ENCODE measurements around the gene IL1RAPL2.

IL1RAPL2 gene

DNA sequence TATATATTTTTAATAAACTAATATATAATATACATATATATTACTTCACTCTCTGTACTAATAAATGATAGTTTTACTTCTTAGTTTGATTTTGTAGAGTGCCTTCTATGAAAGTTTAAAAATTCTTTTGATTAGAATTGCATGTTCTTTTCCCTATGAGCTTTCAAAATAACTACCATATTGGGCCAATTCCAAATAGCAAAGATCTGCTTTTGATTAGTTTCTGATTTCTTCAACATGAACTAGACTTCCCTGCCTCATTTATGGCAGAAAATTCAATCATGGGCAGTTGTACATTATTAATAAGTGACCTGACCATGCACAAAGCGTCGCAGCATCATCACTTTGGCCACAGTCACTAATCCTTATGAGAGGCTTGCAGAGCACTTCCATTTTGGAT is 703.4 kb downstream of the IL1RAPL2 start:
- no peak for DNase-seq (ENCODE audit: low spot score)

DNA sequence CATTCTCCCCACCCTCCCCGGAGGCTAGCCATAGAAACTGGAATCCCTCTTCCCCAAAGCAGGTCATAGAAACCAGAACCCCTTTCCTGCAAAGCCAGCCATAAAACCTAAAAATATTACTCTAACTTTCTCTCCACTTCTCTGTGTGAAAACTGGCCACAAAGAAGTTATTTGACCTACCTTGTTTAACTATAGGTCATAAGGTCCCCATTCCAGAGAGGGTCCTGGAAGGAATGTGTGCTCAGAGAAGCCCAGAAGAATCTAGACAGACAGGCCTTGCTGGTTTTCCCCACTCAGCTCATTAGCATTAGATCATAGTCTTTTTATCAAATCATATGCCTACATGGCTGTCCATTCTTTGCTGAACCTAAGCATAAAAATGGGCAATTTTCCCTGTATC is 707.3 kb downstream of the IL1RAPL2 start:
- DNase-seq (ENCODE audit: low spot score), result no peak

DNA sequence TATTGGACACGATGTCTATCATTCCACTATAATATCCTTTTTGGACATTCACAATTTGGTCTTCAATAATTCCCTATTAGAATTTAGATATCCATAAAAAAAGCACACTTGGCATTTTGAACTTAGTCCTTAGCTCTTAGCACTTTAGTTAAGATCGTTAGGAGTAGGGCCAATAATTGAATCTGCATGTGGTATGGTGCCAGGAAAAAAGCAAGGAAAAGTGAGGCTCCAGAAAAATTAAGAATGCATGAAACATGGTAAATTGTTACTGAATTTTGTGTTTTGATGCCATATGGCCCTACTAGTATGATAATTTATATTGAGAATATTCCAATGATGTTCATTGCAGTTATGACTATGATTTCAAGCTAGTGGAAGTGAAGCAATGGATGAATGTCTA is 708.1 kb downstream of the IL1RAPL2 start:
- DNase-seq (ENCODE audit: low spot score), result no peak

DNA sequence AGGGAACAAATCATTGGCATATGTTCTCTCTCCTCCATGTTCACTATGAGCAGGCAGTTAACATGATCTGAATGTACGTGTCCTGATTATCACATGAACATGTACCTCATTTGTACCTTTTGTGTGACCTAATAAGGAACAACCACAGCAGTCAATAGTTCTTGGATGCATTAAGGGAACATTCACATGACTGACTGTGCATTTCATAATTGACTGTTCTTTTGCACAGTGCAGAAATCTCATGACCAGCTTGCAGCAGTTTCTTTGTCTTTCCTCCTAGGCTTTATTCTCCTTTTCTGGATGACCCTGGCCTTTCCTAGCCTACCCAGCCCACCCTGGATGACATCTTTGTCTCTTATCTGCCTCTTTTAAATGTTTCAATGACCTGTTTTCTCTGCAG is 711.1 kb downstream of the IL1RAPL2 start:
- no peak for DNase-seq (ENCODE audit: low spot score)

DNA sequence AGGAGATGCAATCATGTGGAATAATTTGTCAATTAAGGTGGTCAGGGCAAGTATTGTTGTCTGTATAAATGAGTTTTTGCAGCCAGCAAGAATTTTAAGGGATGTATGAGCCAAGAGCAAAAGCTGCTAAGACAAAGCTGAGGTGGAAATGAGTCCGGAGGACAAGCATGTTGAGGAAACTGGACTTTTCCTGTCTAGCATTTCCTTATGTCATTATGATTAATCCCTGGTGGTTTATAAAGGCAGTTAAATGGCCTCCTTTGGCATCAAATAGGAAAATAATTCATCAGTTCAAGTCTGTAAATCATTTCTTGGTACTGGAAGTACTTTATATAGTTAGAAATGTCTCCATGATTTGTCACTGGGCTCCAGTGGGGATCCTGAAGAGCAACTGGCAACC is 716.1 kb downstream of the IL1RAPL2 start:
- no peak for DNase-seq (ENCODE audit: low spot score)

DNA sequence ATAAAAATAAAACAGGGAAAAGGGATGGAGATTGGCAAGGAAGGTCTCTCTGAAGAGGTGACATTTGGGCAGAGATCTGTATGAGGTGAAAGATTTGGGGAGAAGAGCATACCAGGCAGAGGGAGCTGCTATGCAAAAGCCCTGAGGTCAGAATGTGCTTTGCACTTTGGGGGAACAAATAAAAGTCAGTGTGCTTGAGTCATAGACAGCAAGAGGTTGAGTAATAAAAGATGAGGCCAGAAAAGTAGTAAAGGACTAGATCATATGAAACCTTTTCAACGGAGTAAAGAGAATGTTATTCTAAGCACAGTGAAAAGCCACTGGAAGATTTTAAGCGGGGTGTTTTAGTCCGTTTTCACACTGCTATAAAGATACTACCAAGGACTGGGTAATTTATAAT is 731.0 kb downstream of the IL1RAPL2 start:
- no peak for DNase-seq (ENCODE audit: low spot score)

DNA sequence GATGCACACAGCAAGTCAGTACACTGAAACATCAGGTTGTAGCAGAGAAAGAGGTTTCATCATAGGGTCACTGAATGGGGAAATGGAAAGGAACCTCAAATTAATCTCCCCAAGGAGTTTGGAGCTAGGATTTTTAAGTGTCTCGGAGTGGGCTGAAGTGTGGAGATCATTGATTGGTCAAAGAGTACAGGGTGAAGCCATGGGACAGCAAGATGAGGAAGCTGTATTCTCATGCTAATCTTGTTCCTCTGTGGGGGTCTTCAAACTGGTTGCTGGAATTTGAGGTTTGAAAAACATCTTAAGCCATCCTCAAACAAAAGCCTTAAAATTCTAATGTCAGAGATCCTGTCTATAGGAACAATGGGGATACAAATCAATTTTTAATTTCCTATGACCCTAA is 733.3 kb downstream of the IL1RAPL2 start:
- no peak for DNase-seq (ENCODE audit: low spot score)

DNA sequence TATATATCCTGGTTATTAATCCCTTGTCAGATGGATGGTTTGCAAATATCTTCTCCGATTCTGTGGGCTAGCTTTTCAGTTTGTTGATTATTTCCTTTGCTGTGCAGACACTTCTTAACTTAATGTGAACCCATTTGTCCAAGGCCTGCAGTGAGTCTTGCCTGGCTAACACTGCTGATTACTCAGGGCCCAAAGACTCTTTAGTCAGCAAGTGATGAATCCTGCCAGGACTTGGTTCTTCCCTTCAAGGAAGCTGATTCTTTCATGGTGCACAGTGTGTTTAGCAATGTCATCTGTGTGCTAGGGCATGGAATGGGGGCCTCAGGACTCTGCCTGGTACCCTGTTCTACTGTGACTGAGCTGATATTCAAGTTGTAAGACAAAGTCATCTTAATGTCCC is 736.2 kb downstream of the IL1RAPL2 start:
- DNase-seq (ENCODE audit: low spot score), result no peak

DNA sequence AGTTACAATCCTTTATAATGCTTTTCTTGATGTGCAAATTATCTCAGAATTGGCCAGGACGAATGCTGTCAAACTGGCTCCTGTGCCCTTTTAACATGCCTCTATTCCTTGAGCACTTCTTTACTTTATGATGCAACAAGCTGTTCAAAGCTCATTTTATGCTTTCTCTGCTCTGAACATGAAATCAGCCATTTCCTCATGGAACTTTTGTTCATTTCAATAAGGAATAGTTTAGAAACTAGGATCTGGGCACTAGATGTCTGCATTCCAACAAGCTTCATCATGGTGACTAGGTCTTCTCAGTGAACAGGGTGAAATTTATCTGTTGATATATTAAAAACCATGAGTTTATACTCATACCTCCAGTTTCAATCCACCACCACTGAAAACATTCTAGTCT is 741.8 kb downstream of the IL1RAPL2 start:
- DNase-seq (ENCODE audit: low spot score), result no peak

DNA sequence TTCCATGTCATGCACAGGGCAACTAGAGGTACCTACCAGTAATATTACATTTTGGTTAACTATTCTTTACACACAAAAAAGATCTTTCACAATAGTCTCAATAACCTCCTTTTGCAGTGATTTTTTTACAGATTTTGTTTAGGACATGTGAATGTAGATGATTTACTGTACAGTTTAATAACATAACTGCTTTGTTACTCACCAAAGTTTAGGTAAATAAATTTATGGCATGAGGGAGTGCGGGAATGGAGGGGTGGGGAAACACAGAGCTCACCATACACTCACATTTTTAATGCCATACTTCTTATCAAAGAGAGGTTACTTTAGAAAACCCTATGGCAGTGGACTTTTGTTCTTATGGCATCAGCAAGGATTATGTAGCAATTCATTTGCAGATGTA is 747.6 kb downstream of the IL1RAPL2 start:
- DNase-seq (ENCODE audit: low spot score), result no peak

DNA sequence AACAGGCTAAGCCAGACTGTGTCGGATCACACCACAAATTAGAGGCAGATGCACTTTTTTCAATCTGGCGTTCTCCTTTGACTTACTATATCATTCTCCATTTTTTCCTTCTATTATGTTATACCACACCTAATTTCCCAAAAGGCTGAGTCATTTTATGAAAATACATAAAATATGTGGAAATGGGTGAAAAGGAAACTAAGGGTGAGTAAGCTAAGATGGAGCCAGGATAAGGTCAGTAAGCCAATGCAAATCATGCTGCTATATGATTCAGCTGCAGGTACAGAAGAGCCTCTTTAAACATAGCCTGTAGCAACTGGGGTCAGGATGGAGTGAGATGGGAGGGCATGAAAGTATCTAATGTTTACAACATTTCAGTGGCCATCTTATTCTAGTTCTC is 748.5 kb downstream of the IL1RAPL2 start:
- DNase-seq (ENCODE audit: low spot score), result no peak

DNA sequence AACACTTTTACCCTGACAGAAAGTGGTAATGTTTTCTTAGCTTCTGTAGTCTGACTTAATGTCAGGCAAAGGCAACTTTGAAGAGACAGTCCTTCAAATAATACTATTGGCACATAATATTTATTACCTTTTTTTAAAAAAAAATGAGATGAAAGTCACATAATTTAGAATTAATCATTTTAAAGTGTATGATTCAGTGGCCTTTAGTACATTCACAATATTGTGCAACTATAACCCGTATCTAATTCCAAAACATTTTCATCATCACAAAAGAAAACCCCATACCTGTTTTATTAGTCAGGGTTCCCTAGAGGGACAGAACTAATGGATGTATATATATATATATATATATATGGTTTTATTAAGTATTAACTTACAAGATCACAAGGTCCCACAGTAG is 749.2 kb downstream of the IL1RAPL2 start:
- no peak for DNase-seq (ENCODE audit: low spot score)

DNA sequence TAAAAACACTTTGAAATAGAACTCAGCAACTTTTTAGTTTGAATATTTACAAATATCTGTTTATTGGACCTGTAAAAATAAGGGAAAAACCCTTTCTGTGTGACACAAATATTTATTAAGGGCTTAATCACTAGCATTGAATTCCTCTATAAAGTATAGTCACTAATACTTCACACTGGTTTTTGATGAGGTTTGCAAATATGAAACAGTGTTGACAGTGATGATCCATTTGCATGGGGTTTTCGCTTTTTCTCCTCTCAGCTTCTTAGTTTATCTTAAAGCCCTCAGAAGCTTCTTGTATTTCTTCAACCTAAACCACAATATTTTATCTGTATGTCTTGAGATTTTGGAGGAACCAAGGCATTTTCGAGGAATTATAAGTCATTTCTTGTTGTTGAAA is 751.1 kb downstream of the IL1RAPL2 start:
- no peak for DNase-seq (ENCODE audit: low spot score)

DNA sequence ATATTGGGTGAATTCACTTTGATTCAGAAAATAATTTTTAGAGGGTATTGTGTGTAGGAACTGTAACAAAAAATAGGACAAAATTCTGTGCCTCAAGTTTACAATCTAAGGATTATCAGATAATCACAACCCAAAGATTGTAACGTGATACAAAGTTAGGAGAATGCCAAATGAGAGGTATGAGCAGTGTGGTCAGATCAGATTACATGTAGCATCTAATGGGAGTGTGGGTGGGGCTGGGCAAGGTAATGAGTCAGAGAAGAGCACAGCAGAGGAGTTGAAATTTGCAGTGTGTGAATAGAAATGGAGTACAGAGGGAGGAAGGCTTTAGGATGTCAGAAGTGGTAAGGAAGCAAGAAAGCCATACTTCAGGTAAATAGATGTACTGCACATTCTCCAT is 757.9 kb downstream of the IL1RAPL2 start:
- no peak for DNase-seq (ENCODE audit: low spot score)

DNA sequence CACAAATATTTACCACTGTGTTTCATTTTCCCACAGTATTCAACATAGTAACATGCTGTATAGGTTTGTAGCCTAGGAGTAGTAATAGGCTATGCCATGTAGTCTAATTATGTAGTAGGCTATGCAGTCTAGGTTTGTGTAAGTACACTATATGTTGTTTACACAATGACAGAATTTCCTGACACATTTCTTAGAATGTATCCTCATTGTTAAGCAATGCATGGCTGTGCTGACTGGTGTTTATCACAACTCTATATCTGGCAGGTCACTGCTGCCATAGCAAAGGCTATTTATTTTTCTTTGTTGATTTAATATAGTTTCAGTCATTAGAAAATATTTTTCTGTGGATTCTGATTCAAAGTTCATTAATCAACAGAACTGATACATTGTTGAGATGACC is 762.8 kb downstream of the IL1RAPL2 start:
- no peak for DNase-seq (ENCODE audit: low spot score)

DNA sequence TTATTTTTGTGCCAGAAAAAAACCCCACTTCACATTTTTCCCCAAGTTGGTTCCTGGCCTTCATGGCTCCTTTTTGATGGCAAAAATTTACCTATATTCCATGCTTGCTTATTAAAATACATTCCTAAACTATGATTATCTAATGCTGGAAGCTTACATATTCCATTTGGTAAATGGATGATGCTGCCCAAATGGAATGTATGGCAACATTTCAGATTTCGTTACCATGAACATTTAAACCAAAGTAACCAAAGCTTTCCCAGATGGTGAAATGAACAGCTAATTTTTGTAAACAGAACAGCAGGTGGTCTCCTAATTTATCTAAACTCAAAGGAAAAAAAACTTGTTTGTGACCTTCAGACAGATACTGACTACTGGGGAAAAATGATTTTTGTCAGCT is 765.2 kb downstream of the IL1RAPL2 start:
- no peak for DNase-seq (ENCODE audit: low spot score)

DNA sequence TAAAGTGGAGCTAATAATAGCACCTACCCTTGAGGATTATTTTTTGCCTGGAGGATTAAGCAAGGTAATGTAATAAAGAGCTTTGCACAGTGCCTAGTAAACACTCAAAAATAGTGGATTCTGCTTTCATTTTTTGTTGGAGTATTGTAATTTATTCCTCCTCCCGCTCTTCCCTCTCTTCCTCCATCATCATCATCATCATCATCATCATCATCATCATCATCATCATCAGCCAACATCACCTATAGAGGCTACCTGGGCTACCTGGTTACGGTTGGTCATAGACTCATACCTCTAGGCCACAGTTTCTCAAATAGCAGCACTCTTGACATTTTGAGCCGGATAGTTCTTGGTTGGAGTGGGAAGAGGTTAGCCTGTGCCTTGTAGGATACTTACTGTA is 781.4 kb downstream of the IL1RAPL2 start:
- DNase-seq (ENCODE audit: low spot score), result no peak

DNA sequence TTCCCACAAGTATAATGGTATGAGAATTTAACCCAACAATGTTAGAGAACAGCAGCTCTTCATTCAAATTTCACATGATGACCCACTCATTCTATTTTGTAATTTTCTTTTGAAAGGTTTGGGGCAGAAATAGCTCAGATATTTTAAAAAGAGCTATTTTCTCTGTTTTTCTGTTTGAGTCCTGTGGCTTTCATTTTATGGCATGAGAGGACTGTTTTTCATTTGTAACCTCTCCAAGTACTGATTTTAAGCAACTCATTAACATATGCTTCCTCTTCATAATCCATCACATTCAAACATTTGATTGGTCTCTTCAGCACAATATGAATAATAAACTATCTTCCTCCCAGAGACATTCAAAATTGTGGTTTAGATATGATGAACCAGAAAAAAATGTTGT is 783.5 kb downstream of the IL1RAPL2 start:
- no peak for DNase-seq (ENCODE audit: low spot score)

DNA sequence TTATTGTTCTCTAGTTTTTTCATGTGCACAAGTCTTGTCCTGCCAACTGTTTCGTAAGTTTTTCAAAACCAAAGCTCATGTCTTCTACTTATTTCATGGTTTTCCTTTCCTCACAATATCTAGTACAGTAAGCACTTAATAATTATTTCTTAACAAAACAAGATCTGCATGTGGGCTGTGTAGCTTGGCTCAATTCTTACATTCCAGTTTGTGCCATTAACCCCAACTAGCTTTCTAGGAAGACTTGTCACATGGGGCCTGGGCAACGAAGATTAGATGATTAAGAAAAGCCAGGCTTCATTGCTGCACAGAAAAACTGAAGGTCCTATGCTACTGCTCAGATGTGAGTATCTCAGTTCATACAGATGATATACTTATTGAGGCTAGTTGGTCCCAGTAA is 809.8 kb downstream of the IL1RAPL2 start:
- DNase-seq (ENCODE audit: low spot score), result no peak

DNA sequence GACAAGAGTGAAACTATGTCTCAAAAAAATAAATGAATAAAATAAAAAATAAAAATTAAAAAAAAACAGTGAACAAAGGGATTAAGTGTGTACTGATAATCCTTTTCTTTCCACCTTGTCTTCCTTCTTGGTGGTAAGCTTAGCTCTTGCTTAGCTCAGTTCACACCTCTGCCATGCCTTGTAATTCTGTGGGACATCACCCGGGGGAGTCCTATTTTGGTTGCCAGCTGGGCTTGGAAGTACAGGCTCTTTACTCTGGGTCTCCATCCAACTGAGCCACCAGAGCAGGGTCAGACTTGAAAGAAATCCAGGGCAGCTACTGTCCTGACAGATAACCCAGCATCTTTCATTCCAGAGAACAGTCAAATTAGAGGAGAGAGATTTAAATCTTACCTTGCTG is 858.7 kb downstream of the IL1RAPL2 start:
- no peak for DNase-seq (ENCODE audit: low spot score)

DNA sequence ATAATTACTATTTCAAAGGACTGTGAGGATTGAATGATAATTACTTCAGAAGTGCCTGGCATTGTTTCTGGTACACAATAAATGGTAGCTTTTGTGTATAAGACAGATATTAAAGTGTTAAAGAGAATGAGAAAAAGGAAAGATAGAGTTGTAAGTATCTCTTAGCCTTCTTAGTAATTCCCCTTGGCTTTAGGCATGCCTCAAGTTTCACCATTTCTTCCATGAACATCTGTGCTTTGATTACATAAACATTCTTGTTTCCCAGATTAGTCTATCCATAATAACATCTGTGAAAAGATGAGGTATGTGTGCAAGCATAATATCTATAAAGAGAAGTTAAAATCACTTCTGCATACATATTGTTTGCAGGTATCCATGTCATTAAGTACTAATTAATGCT is 885.4 kb downstream of the IL1RAPL2 start:
- no peak for DNase-seq (ENCODE audit: low spot score)

DNA sequence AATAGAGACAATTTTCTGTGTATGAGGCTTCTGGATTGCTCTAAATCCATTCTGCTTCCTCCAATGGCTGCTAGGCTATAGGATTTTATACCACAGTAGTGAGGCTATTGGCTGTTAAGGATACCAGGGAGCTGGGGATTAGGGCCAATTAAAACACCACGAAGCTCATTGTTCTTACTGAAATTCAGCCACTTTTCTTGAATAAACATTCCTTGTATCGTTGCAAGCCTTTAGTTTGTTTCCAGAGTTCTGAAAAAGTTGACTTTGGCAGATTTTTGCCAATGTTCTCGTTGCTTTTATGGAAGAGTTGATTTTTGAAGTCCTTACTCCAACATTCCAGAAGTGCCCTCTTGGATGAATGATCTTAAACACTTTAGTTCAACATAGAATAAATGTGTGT is 892.8 kb downstream of the IL1RAPL2 start:
- no peak for DNase-seq (ENCODE audit: low spot score)

DNA sequence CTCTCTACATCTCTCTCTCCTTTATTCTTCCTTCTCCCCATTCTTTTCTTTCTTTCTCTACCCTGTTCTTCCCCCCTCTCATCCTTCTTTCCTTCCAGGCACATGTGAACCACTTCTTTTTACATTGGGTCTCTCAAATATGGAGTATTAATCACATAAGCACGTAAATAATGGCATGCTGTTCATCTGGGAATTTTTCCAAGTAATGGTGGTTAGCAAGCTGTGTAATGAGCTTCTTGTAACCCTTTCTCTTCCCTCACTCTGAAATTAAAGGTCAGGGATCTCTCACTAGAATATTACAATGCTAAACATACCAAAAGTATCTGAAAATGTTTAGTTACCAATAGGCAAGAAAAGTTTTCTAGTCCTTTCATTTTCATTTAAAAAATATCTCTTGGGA is 894.4 kb downstream of the IL1RAPL2 start:
- DNase-seq (ENCODE audit: low spot score), result no peak

DNA sequence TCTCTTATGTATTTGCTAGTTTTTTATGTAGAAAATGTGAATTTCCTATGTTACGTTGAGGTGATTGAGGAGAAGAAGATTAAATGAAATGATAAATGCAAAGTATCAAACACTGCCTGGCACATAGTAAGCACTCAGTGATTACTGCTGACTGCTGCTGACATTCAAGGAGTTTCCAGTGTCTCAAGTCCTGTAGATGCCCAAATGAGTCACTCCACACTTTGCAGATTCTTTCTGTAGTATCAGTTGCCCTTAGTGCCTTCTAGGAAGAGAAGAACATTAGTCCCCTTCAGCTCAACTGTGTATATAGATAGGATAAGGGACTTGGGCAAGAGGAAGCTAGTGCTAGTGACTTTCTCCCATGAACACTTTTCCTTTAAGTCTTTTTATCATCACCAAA is 895.0 kb downstream of the IL1RAPL2 start:
- DNase-seq (ENCODE audit: low spot score), result no peak

DNA sequence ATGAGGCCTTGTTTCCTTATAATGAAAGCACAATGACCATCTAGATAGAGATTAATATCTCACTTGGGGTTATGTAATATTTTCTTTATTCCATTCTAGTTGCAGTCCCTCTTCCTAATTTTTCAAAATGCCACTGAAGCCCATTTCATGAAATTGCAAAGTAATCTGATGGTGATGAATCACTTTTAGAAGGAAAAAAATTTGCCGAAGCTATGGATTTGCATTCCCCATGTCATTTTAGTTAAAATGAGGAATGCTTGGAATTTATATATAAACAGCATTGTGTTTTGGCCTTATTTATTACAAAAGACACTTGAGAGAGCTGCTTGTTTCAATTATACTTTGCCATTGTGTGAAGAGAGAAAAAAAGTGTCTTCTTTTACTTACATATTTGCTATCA is 896.2 kb downstream of the IL1RAPL2 start:
- no peak for DNase-seq (ENCODE audit: low spot score)
